ENCODE results near the gene CRTAC1. TPM values are rescaled to one million over a fixed set of nuclear protein-coding genes. Genes with fewer than 3 reads are reported as not detected.
"Not testable (repeated sequence)": the region's sequence is repeated elsewhere in the genome, so short reads cannot be mapped to it uniquely, and the experiment has no call there.

The CRTAC1 gene
- total RNA-seq, 1 donor = not detected

DNA sequence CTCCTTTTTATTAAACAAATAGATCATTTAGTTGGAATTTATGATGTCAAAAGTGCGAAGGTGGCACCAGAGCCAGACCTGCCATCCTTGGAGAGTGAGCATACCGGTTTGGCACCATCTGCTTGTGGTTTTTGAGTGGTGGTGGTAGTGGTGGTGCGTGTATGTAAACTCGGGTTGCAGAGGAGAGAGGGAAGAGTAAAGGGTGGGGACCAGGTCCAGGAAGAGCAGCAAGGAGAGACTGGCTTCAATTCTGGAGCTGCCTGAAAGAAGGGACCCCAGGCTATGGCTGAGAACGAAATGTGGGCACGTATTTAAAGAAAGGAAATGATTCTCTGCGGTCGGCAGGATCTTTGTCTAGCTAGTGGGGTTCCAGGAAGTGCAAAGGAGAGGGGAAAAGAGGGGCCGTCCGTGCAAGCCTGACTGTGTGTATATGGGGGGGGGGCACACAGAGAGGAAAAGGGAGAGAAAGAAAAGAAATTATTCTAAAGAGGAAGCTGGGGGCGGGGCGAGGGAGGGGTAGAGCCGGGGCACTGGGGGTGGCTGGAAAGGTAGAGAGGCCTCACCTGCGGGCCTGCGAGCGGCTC is 181.2 kb downstream of the CRTAC1 start:
- H2AFZ ChIP-seq (ENCODE audit: low read length) = no peak overlapping the region
- no peak overlapping the region for H3K4me2 ChIP-seq (ENCODE audit: insufficient read depth, low read length)
- peaks cover 3% of the 10 kb centered on the region for H4K20me1 ChIP-seq (ENCODE audit: insufficient read depth, low read length)
- DNase-seq (ENCODE audit: insufficient read length, low spot score, missing footprints) = peak; percentile 36
- no peaks in the 10 kb centered on the region for H3K9me3 ChIP-seq (ENCODE audit: low read depth, low read length)
- H3K27ac ChIP-seq (ENCODE audit: low read depth, low read length) = no peak overlapping the region
- no peaks in the 10 kb centered on the region for H3K4me1 ChIP-seq (ENCODE audit: insufficient read depth, low read length)
- no peaks in the 10 kb centered on the region for H3K79me2 ChIP-seq (ENCODE audit: insufficient read depth, low read length)
- peaks cover 45% of the 10 kb centered on the region for H3K27me3 ChIP-seq (ENCODE audit: insufficient read depth, low read length)
- H3K4me3 ChIP-seq (ENCODE audit: insufficient read depth, low read length) = peak overlapping the region; percentile 39
- H3K36me3 ChIP-seq (ENCODE audit: insufficient read depth, low read length) = no peaks in the 10 kb centered on the region
- TF ChIP-seq, protein P1, sequence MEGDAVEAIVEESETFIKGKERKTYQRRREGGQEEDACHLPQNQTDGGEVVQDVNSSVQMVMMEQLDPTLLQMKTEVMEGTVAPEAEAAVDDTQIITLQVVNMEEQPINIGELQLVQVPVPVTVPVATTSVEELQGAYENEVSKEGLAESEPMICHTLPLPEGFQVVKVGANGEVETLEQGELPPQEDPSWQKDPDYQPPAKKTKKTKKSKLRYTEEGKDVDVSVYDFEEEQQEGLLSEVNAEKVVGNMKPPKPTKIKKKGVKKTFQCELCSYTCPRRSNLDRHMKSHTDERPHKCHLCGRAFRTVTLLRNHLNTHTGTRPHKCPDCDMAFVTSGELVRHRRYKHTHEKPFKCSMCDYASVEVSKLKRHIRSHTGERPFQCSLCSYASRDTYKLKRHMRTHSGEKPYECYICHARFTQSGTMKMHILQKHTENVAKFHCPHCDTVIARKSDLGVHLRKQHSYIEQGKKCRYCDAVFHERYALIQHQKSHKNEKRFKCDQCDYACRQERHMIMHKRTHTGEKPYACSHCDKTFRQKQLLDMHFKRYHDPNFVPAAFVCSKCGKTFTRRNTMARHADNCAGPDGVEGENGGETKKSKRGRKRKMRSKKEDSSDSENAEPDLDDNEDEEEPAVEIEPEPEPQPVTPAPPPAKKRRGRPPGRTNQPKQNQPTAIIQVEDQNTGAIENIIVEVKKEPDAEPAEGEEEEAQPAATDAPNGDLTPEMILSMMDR (IDR thresholded peaks at IDR 0.05; ENCODE audit: extremely low read depth, low read depth, low read length) = no peak

DNA sequence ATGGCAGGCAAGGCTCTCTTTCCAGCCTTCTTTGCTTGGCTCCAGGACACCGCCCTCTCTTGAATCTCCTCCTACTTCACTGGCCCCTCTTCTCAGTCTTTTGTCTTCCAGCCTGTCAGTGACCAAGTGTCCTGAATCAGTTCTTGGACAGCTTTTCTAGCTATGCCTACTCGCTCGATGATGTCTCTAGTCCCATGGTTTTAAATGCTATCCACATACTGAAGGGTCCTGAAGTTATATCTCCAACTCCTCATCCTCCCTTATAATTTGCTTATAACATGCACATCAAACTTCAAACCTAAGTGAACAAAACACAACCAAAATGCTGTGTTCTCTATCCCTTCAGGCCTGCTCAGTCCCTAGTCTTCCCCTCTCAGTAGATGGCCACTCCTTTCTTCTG is 185.7 kb downstream of the CRTAC1 start:
- Histone ChIP-seq H3K36me3 (ENCODE audit: insufficient read depth, low read length) (no peaks in the 10 kb centered on the region), H3K27me3 (ENCODE audit: insufficient read depth, low read length) (peaks cover 15% of the 10 kb centered on the region), H3K79me2 (ENCODE audit: insufficient read depth, low read length) (no peaks in the 10 kb centered on the region), H3K27ac (ENCODE audit: low read depth, low read length) (no peak overlapping the region), H3K4me3 (ENCODE audit: insufficient read depth, low read length) (no peak overlapping the region), H3K9me3 (ENCODE audit: low read depth, low read length) (no peaks in the 10 kb centered on the region), H3K4me1 (ENCODE audit: insufficient read depth, low read length) (peaks cover 15% of the 10 kb centered on the region), H3K4me2 (ENCODE audit: insufficient read depth, low read length) (no peak overlapping the region), H4K20me1 (ENCODE audit: insufficient read depth, low read length) (no peaks in the 10 kb centered on the region), H2AFZ (ENCODE audit: low read length) (no peak overlapping the region)
- DNase-seq (ENCODE audit: insufficient read length, low spot score, missing footprints) = peak; percentile 25
- TF ChIP-seq, protein P1 (IDR thresholded peaks at IDR 0.05; ENCODE audit: extremely low read depth, low read depth, low read length) = no peak

DNA sequence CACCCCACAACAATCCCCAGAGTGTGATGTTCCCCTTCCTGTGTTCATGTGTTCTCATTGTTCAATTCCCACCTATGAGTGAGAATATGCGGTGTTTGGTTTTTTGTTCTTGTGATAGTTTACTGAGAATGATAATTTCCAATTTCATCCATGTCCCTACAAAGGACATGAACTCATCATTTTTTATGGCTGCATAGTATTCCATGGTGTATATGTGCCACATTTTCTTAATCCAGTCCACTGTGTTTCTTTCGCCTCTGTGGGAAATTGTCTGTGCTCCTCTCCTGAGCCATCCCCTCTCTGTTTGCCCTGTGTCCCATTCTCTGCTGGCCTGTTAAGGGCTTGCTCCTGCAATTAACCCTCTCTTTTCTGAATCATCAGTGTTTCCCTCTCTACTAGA is 186.4 kb downstream of the CRTAC1 start:
- H3K4me2 ChIP-seq (ENCODE audit: insufficient read depth, low read length) = not testable (repeated sequence)
- DNase-seq (ENCODE audit: insufficient read length, low spot score, missing footprints) = peak; percentile 42

DNA sequence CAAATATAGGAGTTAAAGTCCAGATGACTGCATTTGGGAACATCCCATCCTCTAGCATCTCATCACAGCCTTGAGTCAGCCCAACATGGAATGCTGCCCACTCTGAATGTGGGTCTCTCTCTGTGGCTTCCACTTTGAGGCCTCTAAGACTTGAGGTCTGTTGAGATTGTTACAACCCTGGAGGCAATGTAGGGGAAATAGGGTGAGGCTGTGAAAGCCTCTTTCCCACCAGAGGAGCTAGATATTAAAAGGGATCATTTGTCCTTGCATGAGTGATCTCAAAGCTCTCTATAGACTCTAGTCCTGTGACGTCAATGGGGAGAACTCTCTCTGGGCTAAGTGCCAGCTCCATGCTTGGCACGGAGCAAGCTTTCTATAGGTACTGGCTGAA is 187.1 kb downstream of the CRTAC1 start:
- H3K4me2 ChIP-seq (ENCODE audit: insufficient read depth, low read length) = no peak overlapping the region
- DNase-seq (ENCODE audit: insufficient read length, low spot score, missing footprints) = peak; percentile 86
- TF ChIP-seq, protein P1 (IDR thresholded peaks at IDR 0.05; ENCODE audit: extremely low read depth, low read depth, low read length) = no peak

More for the DNA sequence above, 186.4 kb downstream of the CRTAC1 start:
- H2AFZ ChIP-seq (ENCODE audit: low read length); H3K4me3 ChIP-seq (ENCODE audit: insufficient read depth, low read length); H3K36me3 ChIP-seq (ENCODE audit: insufficient read depth, low read length); H3K79me2 ChIP-seq (ENCODE audit: insufficient read depth, low read length); H3K27ac ChIP-seq (ENCODE audit: low read depth, low read length); H3K9me3 ChIP-seq (ENCODE audit: low read depth, low read length); H4K20me1 ChIP-seq (ENCODE audit: insufficient read depth, low read length): not testable (repeated sequence)
- peaks cover 15% of the 10 kb centered on the region for H3K4me1 ChIP-seq (ENCODE audit: insufficient read depth, low read length)
- peaks cover 12% of the 10 kb centered on the region for H3K27me3 ChIP-seq (ENCODE audit: insufficient read depth, low read length)

More for the DNA sequence above, 187.1 kb downstream of the CRTAC1 start:
- Histone ChIP-seq H3K36me3 (ENCODE audit: insufficient read depth, low read length) (no peaks in the 10 kb centered on the region), H2AFZ (ENCODE audit: low read length) (no peak overlapping the region), H3K27ac (ENCODE audit: low read depth, low read length) (no peak overlapping the region), H3K4me3 (ENCODE audit: insufficient read depth, low read length) (no peak overlapping the region), H3K79me2 (ENCODE audit: insufficient read depth, low read length) (no peaks in the 10 kb centered on the region), H3K4me1 (ENCODE audit: insufficient read depth, low read length) (peaks cover 15% of the 10 kb centered on the region), H3K27me3 (ENCODE audit: insufficient read depth, low read length) (peaks cover 9% of the 10 kb centered on the region), H4K20me1 (ENCODE audit: insufficient read depth, low read length) (no peaks in the 10 kb centered on the region), H3K9me3 (ENCODE audit: low read depth, low read length) (no peaks in the 10 kb centered on the region)

All from osteoblast (primary cell).